ENCODE data around the gene TSPAN14. TPM values are rescaled to one million over a fixed set of nuclear protein-coding genes. Genes with fewer than 3 reads are reported as not detected.

Gene TSPAN14
- total and polyA plus RNA-seq, 2 of the 8 experiments (the other 6 are each of a cell fraction or from before 2014, with no cell fraction given): 47.4 to 57.8 TPM

DNA sequence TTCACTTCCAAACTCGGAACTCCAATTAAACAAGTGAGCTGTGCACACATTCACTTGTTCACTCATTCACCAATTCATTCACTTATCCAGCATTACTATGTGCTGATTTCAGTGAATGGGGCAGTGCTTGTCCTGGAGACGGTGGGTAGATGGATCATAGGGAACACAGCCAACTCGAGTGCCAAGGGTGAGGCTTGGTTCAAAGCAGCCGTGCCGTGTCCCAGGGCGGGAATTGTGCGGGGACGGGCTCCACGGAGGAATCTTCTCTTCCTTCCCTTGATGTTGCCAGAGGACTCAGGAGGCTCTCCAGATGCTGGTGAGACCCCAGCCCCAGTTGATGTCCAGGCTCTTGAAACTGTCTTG is 86.5 kb downstream of the TSPAN14 start:
- H3K9me3 ChIP-seq (ENCODE audit: insufficient read depth in 2 of 2, low read depth in 1 of 2, low read length in 1 of 2): peaks cover 0 to 6% of the 10 kb centered on the region in 2 experiments; a peak in 2 of 4 replicates
- H2BK12ac ChIP-seq (ENCODE audit: low read depth, low read length): no peak overlapping the region
- H3K4me3 ChIP-seq (ENCODE audit: extremely low read depth in 1 of 4, insufficient read depth in 2 of 4, low read depth in 3 of 4, low read length in 4 of 4): no peak overlapping the region
- no peak for FAIRE-seq
- no peak overlapping the region for H3K4me2 ChIP-seq (ENCODE audit: insufficient read depth in 1 of 2, low read depth in 2 of 2, low read length in 2 of 2)
- no peak for TF ChIP-seq BRCA1 (IDR thresholded peaks at IDR 0.05; ENCODE audit: low read depth, low read length)
- TF ChIP-seq SP1 (IDR thresholded peaks at IDR 0.05; ENCODE audit: low read depth, low read length): no peak
- TF ChIP-seq ASH2L (IDR thresholded peaks at IDR 0.05; ENCODE audit: low read length): no peak
- TF ChIP-seq KDM4A (IDR thresholded peaks at IDR 0.05; ENCODE audit: low read depth, low read length, severe bottlenecking): no peak
- TF ChIP-seq MAFK (IDR thresholded peaks at IDR 0.05; ENCODE audit: low read depth, low read length): no peak
- TF ChIP-seq NANOG (IDR thresholded peaks at IDR 0.05; ENCODE audit: insufficient read depth, low read depth, low read length, poor library complexity, severe bottlenecking): no peak
- no peak for TF ChIP-seq SP2 (IDR thresholded peaks at IDR 0.05; ENCODE audit: low read length)
- TF ChIP-seq ZNF274 (IDR thresholded peaks at IDR 0.05; ENCODE audit: borderline replicate concordance, extremely low read depth, low read length): no peak
- TF ChIP-seq TAF1 (IDR thresholded peaks at IDR 0.05; ENCODE audit: low read depth, low read length): no peak
- TF ChIP-seq, protein P1, sequence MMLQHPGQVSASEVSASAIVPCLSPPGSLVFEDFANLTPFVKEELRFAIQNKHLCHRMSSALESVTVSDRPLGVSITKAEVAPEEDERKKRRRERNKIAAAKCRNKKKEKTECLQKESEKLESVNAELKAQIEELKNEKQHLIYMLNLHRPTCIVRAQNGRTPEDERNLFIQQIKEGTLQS (IDR thresholded peaks at IDR 0.05; ENCODE audit: insufficient read depth, low read depth, low read length): no peak
- no peak for TF ChIP-seq PHF8 (conservative IDR thresholded peaks at IDR 0.05; ENCODE audit: low read depth, low read length)
- ChIA-PET CTCF (ENCODE audit: partially characterized antibody) (interaction anchor here (0.6 to 1.4 kb wide), 3 partner anchors 35 to 1259 kb away, joined by 3 to 5 read pairs (median 4); no protein-coding TSS in a partner anchor), POLR2A (ENCODE audit: partially characterized antibody) (no interaction called here)
- no peak overlapping the region for H2BK120ac ChIP-seq (replicated peaks; ENCODE audit: low read depth, low read length)
- H2BK20ac ChIP-seq (ENCODE audit: low read length): no peak overlapping the region
- H3K27me3 ChIP-seq (replicated peaks in 1 of 4; ENCODE audit: control insufficient read depth in 3 of 4, extremely low read depth in 1 of 4, insufficient read depth in 3 of 4, low read length in 3 of 4): peaks cover 0 to 1% (median 0%) of the 10 kb centered on the region in 4 experiments; a peak in 2 of 7 replicates
- H3K23ac ChIP-seq (ENCODE audit: insufficient read length): no peak overlapping the region
- 87% methylated on average over 9 of the region's 9 CpGs; no CpG with 5 or more reads in 1 of the 2 experiments for WGBS, 2 experiments (ENCODE audit: extremely low coverage in 1 of 2, insufficient coverage in 1 of 2, insufficient read length in 1 of 2, insufficient replicate concordance in 2 of 2, low coverage in 1 of 2, low lambda C conversion rate in 2 of 2, missing lambda C conversion rate in 1 of 2)
- H3K14ac ChIP-seq (ENCODE audit: insufficient read length): no peak overlapping the region
- H4K20me1 ChIP-seq (replicated peaks in 1 of 2; ENCODE audit: control insufficient read depth in 1 of 2, insufficient read depth in 2 of 2, low read length in 2 of 2): no peaks in the 10 kb centered on the region
- H4K5ac ChIP-seq (ENCODE audit: insufficient read length, low read depth, low read length): no peak overlapping the region
- H3K23me2 ChIP-seq (ENCODE audit: low read depth, low read length): no peaks in the 10 kb centered on the region
- no peak overlapping the region for H3K9ac ChIP-seq (replicated peaks in 1 of 4; ENCODE audit: extremely low read depth in 1 of 4, low read depth in 3 of 4, low read length in 3 of 4)
- no peak overlapping the region; the same call in 1 of the 2 replicates for H3K18ac ChIP-seq (ENCODE audit: extremely low read depth, low read length)
- H2BK5ac ChIP-seq (ENCODE audit: low read depth, low read length): no peak overlapping the region
- DNase-seq (ENCODE audit: low read depth in 1 of 2, low spot score in 2 of 2): peak in 1 of 2 experiments; percentile 32
- no peaks in the 10 kb centered on the region for H3K79me2 ChIP-seq (ENCODE audit: control insufficient read depth in 1 of 2, insufficient read depth in 2 of 2, low read length in 2 of 2)
- H3K56ac ChIP-seq (replicated peaks; ENCODE audit: insufficient read length, low read depth, low read length): no peak overlapping the region
- no peak overlapping the region for H2AFZ ChIP-seq (ENCODE audit: low read length)
- H2AK5ac ChIP-seq (ENCODE audit: low read depth, low read length): no peak overlapping the region
- no peaks in the 10 kb centered on the region for H3K4me1 ChIP-seq (replicated peaks in 1 of 4; ENCODE audit: control insufficient read depth in 3 of 4, insufficient read depth in 4 of 4, low read length in 3 of 4)
- H4K91ac ChIP-seq (replicated peaks; ENCODE audit: insufficient read length, low read length): peak overlapping the region; percentile 33
- no peak overlapping the region for H3K4ac ChIP-seq (replicated peaks; ENCODE audit: insufficient read length, low read depth, low read length)
- no peaks in the 10 kb centered on the region for H3K79me1 ChIP-seq (ENCODE audit: low read depth, low read length)
- H3K36me3 ChIP-seq (ENCODE audit: control insufficient read depth in 2 of 4, insufficient read depth in 4 of 4, low read length in 3 of 4): no peaks in the 10 kb centered on the region
- no peak overlapping the region for H4K8ac ChIP-seq (ENCODE audit: extremely low read depth, insufficient read depth, low read length)
- H2BK15ac ChIP-seq (ENCODE audit: low read length): no peak overlapping the region
- H3K27ac ChIP-seq (ENCODE audit: low read depth, low read length): no peak overlapping the region
